Cardiac muscle cell (in vitro differentiated cells and primary cell): ENCODE data around the gene PTH1R. TPM values are rescaled to one million over a fixed set of nuclear protein-coding genes. Genes with fewer than 3 reads are reported as not detected.
A peak's percentile ranks its signal among the peaks of the same experiment; 100 is the strongest.

Experiments
- DNase-seq, 2 donors: peaks; one replicate each; pipeline versions ENCODE4 v3.0.0 to v3.0.0-alpha.2; 2010 to 2017; ENCODE audit warnings: low read depth in 1 of 2, low spot score in 1 of 2
- H3K27ac ChIP-seq: fragments of 200-600 bp; sonication (generic); 2 replicates; pipeline ENCODE4 v1.5.1; 2016
- H3K27me3 ChIP-seq: fragments of 200-600 bp; sonication (generic); 2 replicates; pipeline ENCODE4 v1.6.0; 2016; ENCODE audit warnings: control low read depth
- H3K36me3 ChIP-seq: fragments of 200-600 bp; sonication (generic); 2 replicates; pipeline ENCODE4 v1.5.1; 2016; ENCODE audit warnings: control low read depth
- H3K4me1 ChIP-seq: fragments of 200-600 bp; sonication (generic); 2 replicates; pipeline ENCODE4 v1.8.1; 2017; ENCODE audit warnings: low read depth, mild to moderate bottlenecking, mixed run types
- H3K4me3 ChIP-seq: fragments of 200-600 bp; sonication (generic); 2 replicates; pipeline ENCODE4 v1.5.1; 2016; ENCODE audit warnings: mild to moderate bottlenecking
- H3K9me3 ChIP-seq: fragments of 200-600 bp; sonication (generic); 2 replicates; pipeline ENCODE4 v1.5.1; 2017; ENCODE audit warnings: low read depth, mild to moderate bottlenecking, control low read depth
- polyA plus RNA-seq: library from polyadenylated mRNA; unstranded; fragments of >200 nt; fragmentation: Nextera tagmentation; extraction: Ambion mirVana; gene quantifications from 2 replicates; pipeline ENCODE4 v1.2.1, GENCODE V29; 2016
- total RNA-seq: library from RNA; depleted of rRNA; stranded (reverse); fragments of >200 nt; gene quantifications from 2 replicates; pipeline ENCODE4 v1.2.3, GENCODE V29; 2016
- TF ChIP-seq, protein P1 (sequence below): IDR thresholded peaks from 2 replicates; pipeline ENCODE4 v1.5.1; 2012; ENCODE audit warnings: low read depth, mild to moderate bottlenecking, low read length

Gene PTH1R
- total and polyA plus RNA-seq, 2 experiments from 2014 or later: 112 to 121 TPM

DNA sequence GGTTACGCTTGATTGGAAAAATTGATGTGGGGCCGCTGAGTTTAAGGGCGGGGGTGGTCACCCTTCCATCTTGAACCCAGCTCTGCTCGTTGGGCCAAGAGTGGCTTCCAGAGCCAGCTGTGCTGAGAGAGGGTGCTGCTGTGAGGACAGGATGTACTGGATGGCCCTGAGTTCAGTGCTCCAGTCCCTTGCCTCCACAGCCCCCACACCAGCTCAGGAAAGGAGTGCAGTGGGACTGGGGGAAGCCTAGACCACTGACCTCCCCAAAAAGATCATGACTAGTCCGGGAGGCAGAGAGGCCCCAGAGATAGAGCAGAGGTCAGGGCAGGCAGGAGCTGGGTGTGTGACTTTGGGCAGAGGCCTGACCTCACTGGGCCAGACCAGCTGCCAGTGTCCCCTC, 4.0 kb upstream of the PTH1R start:
- TF ChIP-seq, protein P1, sequence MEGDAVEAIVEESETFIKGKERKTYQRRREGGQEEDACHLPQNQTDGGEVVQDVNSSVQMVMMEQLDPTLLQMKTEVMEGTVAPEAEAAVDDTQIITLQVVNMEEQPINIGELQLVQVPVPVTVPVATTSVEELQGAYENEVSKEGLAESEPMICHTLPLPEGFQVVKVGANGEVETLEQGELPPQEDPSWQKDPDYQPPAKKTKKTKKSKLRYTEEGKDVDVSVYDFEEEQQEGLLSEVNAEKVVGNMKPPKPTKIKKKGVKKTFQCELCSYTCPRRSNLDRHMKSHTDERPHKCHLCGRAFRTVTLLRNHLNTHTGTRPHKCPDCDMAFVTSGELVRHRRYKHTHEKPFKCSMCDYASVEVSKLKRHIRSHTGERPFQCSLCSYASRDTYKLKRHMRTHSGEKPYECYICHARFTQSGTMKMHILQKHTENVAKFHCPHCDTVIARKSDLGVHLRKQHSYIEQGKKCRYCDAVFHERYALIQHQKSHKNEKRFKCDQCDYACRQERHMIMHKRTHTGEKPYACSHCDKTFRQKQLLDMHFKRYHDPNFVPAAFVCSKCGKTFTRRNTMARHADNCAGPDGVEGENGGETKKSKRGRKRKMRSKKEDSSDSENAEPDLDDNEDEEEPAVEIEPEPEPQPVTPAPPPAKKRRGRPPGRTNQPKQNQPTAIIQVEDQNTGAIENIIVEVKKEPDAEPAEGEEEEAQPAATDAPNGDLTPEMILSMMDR: no peak
- no peak for DNase-seq
- Histone ChIP-seq H3K4me3 (no peak overlapping the region), H3K36me3 (no peaks in the 10 kb centered on the region), H3K27me3 (no peaks in the 10 kb centered on the region), H3K27ac (peak overlapping the region; percentile 84), H3K9me3 (no peaks in the 10 kb centered on the region), H3K4me1 (peaks cover 78% of the 10 kb centered on the region)

DNA sequence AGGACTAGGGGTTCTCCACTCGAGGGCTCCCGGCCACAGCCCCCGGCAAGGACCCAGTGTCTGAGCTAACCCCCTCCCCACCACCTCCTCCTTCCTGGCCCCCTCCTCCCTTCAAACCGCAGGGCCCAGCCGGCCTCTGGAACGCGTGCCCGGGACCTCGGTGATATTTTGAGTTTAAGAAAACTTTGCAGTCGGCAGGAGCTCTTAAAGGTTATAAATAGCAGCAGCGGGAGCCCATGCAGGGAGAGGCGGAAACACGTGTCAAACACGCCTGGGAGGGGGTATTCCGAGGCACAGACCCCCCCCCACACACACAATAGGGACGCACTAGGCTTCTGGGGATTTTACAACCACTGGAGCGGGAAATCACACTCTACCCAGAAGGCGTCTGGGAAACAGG, 3.1 kb upstream of the PTH1R start:
- Histone ChIP-seq H3K9me3 (no peaks in the 10 kb centered on the region), H3K27me3 (no peaks in the 10 kb centered on the region), H3K36me3 (no peaks in the 10 kb centered on the region), H3K4me1 (peaks cover 79% of the 10 kb centered on the region), H3K4me3 (no peak overlapping the region), H3K27ac (peak overlapping the region; percentile 84)
- TF ChIP-seq, protein P1: no peak
- peak; percentile 36 to 82 for DNase-seq

DNA sequence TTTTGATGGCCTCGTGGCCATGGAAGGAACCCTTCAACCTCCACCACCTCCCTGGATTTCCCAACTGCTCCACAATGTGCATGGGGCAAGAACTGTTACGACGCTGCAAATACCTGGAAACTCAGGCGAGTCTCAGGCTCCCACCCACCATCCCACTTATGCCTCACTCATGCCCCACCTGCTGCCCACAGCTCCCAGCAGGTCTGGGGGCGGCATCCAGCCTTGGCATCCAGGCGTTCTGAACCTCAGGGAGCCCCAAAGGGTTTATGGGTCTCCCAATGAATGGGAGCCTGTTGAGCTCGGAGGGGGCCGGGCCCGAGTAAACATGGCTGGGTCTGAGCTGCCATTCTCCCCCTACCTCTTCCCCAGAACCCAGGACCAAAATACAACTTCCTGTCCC, 2.0 kb upstream of the PTH1R start:
- Histone ChIP-seq H3K36me3 (no peaks in the 10 kb centered on the region), H3K27ac (peak overlapping the region; percentile 84), H3K4me3 (no peak overlapping the region), H3K4me1 (peaks cover 88% of the 10 kb centered on the region), H3K9me3 (no peaks in the 10 kb centered on the region), H3K27me3 (no peaks in the 10 kb centered on the region)
- TF ChIP-seq, protein P1: no peak
- DNase-seq: no peak

DNA sequence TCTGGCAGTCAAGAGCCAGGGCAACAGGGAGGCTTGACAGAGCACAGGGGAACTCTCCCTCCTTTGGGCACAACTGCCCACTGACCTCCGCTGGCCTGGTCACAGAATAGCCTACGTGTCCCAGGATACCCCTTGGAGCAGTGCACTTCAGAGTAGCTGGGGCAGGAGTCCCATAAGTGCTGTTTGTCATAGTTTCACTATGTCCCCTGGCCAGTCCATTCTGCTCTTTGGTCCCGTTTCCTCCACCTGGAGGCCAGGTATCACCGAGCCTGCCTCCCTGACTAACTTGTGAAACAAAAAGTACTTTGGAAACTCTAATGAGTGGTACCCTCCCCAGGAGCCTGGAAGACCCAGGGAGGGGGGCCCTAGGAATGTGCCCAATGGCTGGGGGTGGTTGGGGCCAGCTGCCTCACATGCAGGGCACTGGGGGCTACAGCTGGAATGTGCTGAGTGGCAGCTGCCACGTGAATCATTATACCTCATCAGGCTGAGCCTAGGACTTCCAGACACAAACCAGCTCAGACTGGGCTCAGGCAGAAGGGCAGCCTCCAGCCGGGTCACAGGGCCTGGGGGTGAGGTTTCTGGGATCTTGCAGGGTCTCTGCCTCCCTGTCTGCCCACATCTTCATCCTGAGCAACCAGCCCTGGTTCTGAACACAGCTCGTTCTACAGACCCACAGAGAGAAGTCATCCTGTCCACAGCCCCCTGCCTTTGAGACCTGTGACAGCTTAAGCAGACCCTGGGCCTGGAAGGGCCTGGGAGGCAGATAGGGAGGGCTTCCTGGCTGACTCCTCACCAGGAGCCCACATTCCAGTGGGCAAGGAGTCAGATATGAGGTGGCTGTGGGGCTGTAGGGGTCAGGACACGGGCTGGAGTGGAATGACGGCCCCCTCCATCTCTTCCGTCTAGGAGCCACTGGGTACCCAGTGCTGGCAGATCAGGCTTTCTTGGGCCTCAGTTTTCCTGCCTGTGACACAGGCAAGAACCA, 914 bp upstream of the PTH1R start:
- H3K36me3 ChIP-seq: no peaks in the 10 kb centered on the region

GRCh38 chr3:46878781-46879436, 1.4 kb downstream of the PTH1R start:
- no peaks in the 10 kb centered on the region for H3K27me3 ChIP-seq
- H3K4me3 ChIP-seq: no peak overlapping the region
- no peaks in the 10 kb centered on the region for H3K36me3 ChIP-seq
- DNase-seq: peak in 1 of 2 donors; percentile 90
- TF ChIP-seq, protein P1: no peak
- peak overlapping the region; percentile 84 for H3K27ac ChIP-seq
- peaks cover 66% of the 10 kb centered on the region for H3K4me1 ChIP-seq
- H3K9me3 ChIP-seq: no peaks in the 10 kb centered on the region

More for the DNA sequence above, 914 bp upstream of the PTH1R start:
- TF ChIP-seq, protein P1: no peak
- peaks cover 85% of the 10 kb centered on the region for H3K4me1 ChIP-seq
- no peaks in the 10 kb centered on the region for H3K27me3 ChIP-seq
- H3K9me3 ChIP-seq: no peaks in the 10 kb centered on the region
- H3K27ac ChIP-seq: peak overlapping the region; percentile 84
- no peak overlapping the region for H3K4me3 ChIP-seq
- no peak for DNase-seq
